Progenitor cell of endocrine pancreas (in vitro differentiated cells): ENCODE results near the gene ABCA12. TPM values are rescaled to one million over a fixed set of nuclear protein-coding genes. Genes with fewer than 3 reads are reported as not detected.
"Not testable (repeated sequence)": the region's sequence is repeated elsewhere in the genome, so short reads cannot be mapped to it uniquely, and the experiment has no call there.

Source experiments
- DNase-seq: peaks from one replicate; pipeline ENCODE4 v3.0.0; 2021; ENCODE audit warnings: low spot score; ENCODE audit not compliant: unreplicated experiment
- H3K27ac Mint-ChIP-seq: 2 replicates; pipeline ENCODE4 v1.8.0; 2021; ENCODE audit warnings: mild to moderate bottlenecking, moderate library complexity, mixed read lengths
- H3K27me3 Mint-ChIP-seq: 2 replicates; pipeline ENCODE4 v1.8.0; 2021; ENCODE audit warnings: mixed read lengths
- H3K36me3 Mint-ChIP-seq: 2 replicates; pipeline ENCODE4 v1.8.0; 2022; ENCODE audit warnings: mixed read lengths; ENCODE audit not compliant: insufficient read depth
- H3K4me1 Mint-ChIP-seq: 2 replicates; pipeline ENCODE4 v1.8.0; 2021; ENCODE audit warnings: low read depth, mixed read lengths
- H3K4me3 Mint-ChIP-seq: 2 replicates; pipeline ENCODE4 v1.8.0; 2021; ENCODE audit warnings: low read depth, mild to moderate bottlenecking, moderate library complexity, mixed read lengths
- H3K9me3 Mint-ChIP-seq: 2 replicates; pipeline ENCODE4 v1.8.0; 2021; ENCODE audit warnings: low read depth, mixed read lengths
- total RNA-seq: library from RNA; stranded (reverse); gene quantifications from 2 replicates; pipeline ENCODE4 v1.2.1, GENCODE V29; 2021
- TF ChIP-seq, protein P1 (sequence below): fragments of 200-600 bp; sonication (generic); IDR thresholded peaks from one replicate; pipeline ENCODE4 v1.5.0; 2021; ENCODE audit warnings: antibody characterized with exemption, mild to moderate bottlenecking; ENCODE audit not compliant: unreplicated experiment

The ABCA12 gene
- total RNA-seq, 1 donor from 2014 or later, result 0.19 TPM

DNA sequence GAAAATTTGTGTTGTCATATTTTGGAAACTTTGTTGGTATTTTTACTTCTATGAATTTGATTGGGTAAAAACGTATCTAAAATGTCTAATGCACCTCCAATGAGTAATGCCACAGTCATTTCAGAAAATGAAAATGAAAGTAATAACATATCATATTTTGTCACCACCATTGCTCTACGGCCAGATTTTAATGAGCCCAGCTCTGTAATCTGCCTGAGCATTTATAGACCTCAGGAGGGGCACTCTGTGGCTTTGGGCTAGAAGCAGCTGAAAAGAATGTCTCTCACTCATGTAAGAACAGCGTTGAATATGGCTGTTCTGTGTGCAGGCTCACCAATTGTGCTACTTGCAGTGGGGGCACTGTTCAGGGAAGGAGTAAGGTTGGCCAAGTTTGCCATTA lies 32.7 kb upstream of the ABCA12 start:
- TF ChIP-seq, protein P1, sequence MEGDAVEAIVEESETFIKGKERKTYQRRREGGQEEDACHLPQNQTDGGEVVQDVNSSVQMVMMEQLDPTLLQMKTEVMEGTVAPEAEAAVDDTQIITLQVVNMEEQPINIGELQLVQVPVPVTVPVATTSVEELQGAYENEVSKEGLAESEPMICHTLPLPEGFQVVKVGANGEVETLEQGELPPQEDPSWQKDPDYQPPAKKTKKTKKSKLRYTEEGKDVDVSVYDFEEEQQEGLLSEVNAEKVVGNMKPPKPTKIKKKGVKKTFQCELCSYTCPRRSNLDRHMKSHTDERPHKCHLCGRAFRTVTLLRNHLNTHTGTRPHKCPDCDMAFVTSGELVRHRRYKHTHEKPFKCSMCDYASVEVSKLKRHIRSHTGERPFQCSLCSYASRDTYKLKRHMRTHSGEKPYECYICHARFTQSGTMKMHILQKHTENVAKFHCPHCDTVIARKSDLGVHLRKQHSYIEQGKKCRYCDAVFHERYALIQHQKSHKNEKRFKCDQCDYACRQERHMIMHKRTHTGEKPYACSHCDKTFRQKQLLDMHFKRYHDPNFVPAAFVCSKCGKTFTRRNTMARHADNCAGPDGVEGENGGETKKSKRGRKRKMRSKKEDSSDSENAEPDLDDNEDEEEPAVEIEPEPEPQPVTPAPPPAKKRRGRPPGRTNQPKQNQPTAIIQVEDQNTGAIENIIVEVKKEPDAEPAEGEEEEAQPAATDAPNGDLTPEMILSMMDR, result no peak
- no peak for DNase-seq
- Mint-ChIP-seq H3K27me3 (no peaks in the 10 kb centered on the region), H3K4me1 (no peaks in the 10 kb centered on the region), H3K27ac (no peak overlapping the region), H3K9me3 (peaks cover 7% of the 10 kb centered on the region), H3K4me3 (no peak overlapping the region), H3K36me3 (peaks cover under 1% of the 10 kb centered on the region)

DNA sequence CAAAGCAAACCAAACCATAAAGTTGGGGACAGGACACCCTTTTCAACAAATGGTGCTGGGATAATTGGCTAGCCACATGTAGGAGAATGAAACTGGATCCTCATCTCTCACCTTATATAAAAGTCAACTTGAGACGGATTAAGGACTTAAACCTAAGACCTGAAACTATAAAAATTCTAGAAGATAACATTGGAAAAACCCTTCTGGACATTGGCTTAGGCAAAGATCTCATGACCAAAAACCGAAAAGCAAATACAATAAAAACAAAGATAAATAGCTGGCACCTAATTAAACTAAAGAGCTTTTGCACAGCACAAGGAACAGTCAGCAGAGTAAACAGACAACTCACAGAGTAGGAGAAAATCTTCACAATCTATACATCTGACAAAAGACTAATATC lies 28.1 kb upstream of the ABCA12 start:
- not testable (repeated sequence) for H3K4me1 Mint-ChIP-seq, H3K27ac Mint-ChIP-seq, DNase-seq, H3K36me3 Mint-ChIP-seq, H3K4me3 Mint-ChIP-seq, H3K27me3 Mint-ChIP-seq
- H3K9me3 Mint-ChIP-seq, result peaks cover 28% of the 10 kb centered on the region

DNA sequence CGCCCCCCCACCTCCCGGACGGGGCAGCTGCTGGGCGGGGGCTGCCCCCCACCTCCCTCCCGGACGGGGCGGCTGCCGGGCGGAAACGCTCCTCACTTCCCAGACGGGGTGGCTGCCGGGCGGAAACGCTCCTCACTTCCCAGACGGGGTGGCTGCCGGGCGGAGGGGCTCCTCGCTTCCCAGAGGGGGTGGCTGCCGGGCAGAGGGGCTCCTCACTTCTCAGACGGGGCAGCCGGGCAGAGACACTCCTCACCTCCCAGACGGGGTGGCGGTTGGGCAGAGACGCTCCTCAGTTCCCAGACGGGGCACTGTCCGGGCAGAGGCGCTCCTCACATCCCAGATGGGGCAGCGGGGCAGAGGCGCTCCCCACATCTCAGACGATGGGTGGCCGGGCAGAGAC lies 24.9 kb upstream of the ABCA12 start:
- peaks cover 28% of the 10 kb centered on the region for H3K9me3 Mint-ChIP-seq
- H3K36me3 Mint-ChIP-seq, H3K27me3 Mint-ChIP-seq, H3K4me3 Mint-ChIP-seq, H3K27ac Mint-ChIP-seq, DNase-seq, H3K4me1 Mint-ChIP-seq: not testable (repeated sequence)

DNA sequence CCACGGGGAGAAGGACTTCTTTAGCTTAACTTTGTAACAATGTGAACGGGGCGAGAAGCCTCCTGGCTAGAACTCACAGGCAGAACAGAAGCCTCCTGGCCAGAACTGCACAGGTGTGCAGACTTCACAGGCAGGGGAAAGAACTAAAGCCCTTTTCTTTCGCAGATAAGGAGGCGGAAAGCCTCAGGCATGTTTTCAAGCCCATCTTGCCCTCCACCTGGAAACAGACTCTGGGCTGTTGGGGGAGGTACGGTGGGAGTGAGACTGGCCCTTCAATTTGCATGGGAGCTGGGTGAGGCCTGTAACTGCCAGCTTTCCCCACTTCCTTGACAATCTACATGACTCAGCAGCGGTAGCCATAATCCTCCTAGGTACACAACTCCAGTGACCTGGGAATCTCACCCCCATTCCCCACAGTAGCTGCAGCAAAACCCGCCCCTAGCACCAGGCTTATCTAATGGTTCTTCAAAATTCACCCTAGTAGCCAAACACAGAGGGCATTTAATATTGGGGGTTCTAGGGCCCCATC lies 22.9 kb upstream of the ABCA12 start:
- H3K27me3 Mint-ChIP-seq, result no peaks in the 10 kb centered on the region

DNA sequence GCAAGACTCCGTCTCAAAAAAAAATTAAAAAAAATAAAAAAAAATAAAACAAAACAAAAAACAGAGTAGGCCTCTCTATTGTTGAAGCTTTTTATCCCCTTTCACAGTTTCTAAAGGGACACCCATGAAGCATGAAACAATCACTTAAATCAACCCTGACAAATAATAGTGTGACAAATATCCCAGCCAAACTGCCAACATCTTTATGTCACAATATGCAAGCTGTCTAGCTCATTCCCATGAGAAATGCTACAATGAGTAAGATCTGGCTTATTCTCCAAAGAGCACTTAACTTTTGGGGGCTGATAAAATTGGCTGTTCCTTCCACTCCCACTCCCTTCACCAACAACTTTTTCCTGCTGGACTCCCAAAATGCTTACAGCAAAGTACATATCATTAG lies 21.7 kb upstream of the ABCA12 start:
- Mint-ChIP-seq H3K36me3 (peaks cover 4% of the 10 kb centered on the region), H3K9me3 (peaks cover 14% of the 10 kb centered on the region), H3K27ac (no peak overlapping the region), H3K27me3 (no peaks in the 10 kb centered on the region), H3K4me1 (peaks cover 1% of the 10 kb centered on the region), H3K4me3 (no peak overlapping the region)
- TF ChIP-seq, protein P1, result no peak
- no peak for DNase-seq

More for the DNA sequence above, 22.9 kb upstream of the ABCA12 start:
- no peak overlapping the region for H3K4me3 Mint-ChIP-seq
- peaks cover 1% of the 10 kb centered on the region for H3K4me1 Mint-ChIP-seq
- TF ChIP-seq, protein P1, result no peak
- no peak overlapping the region for H3K27ac Mint-ChIP-seq
- peaks cover 23% of the 10 kb centered on the region for H3K9me3 Mint-ChIP-seq
- no peak for DNase-seq
- peaks cover 7% of the 10 kb centered on the region for H3K36me3 Mint-ChIP-seq

DNA sequence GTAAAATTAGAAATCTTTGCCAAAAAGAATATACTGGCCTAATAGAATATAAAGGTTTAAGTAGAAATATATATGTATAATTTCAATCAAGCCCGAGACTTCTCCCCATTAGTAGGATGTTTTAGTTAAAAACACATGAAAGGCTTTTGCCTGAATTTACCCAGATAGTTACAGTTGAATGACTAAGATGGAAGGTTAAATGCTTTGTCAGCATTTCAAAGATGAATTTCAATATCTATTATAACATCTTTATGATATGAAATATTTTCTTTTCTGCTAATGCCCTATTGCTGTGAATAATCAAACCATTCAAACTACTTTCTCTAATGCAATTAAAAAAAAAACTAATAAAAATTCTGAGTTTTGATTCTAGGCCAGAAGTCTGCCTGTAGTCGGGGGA lies 18.0 kb upstream of the ABCA12 start:
- TF ChIP-seq, protein P1, result no peak
- Mint-ChIP-seq H3K4me3 (no peak overlapping the region), H3K9me3 (no peaks in the 10 kb centered on the region), H3K27ac (no peak overlapping the region), H3K4me1 (no peaks in the 10 kb centered on the region), H3K36me3 (no peaks in the 10 kb centered on the region), H3K27me3 (no peaks in the 10 kb centered on the region)
- no peak for DNase-seq
